Measurements from ENCODE around the gene DEAF1.

- TF ChIP-seq CTCF (IDR thresholded peaks at IDR 0.05) (no peak), POLR2A (IDR thresholded peaks at IDR 0.05) (no peak)
Measured at GRCh38 chr11:690738-691633, 4.0 kb downstream of the DEAF1 start.

Data from lower leg skin (tissue), 3 donors.